Naive thymus-derived CD4-positive, alpha-beta T cell (primary cell): ENCODE measurements around the gene STK36. TPM values are rescaled to one million over a fixed set of nuclear protein-coding genes. Genes with fewer than 3 reads are reported as not detected.

Experiments
- ATAC-seq: fragments of 150-1000 bp; cut with Tn5 transposase; 2 replicates; pipeline ENCODE4 v1.10.0; 2021; ENCODE audit warnings: mild to moderate bottlenecking, moderate library complexity
- CTCF ChIA-PET: fragments of 350-600 bp; sonication (Branson Sonifier 250); formaldehyde crosslinking; loops from one replicate; lab custom pipeline; 2021; ENCODE audit warnings: antibody characterized with exemption; lab: Charles Lee
- POLR2A ChIA-PET: fragments of 350-600 bp; sonication (Branson Sonifier 250); formaldehyde crosslinking; loops from one replicate; lab custom pipeline; 2021; ENCODE audit warnings: antibody characterized with exemption, inconsistent platforms; lab: Charles Lee
- DNase-seq, 9 donors: peaks; one replicate each; pipeline versions ENCODE4 v3.0.0 to v3.0.0-alpha.2; 2020 to 2022; ENCODE audit warnings: mixed read lengths in 1 of 9
- H3K27ac ChIP-seq: one replicate; pipeline ENCODE4 v1.7.0; 2013; ENCODE audit warnings: mild to moderate bottlenecking, low read depth, low read length, moderate library complexity
- H3K27me3 ChIP-seq, 2 donors: one replicate each; pipeline ENCODE4 v1.7.0; 2013; ENCODE audit warnings: low read length in 2 of 2, mild to moderate bottlenecking in 2 of 2, moderate library complexity in 2 of 2; ENCODE audit not compliant: control insufficient read depth in 2 of 2, insufficient read depth in 2 of 2
- H3K36me3 ChIP-seq, 3 experiments: 1 replicate in 2 of 3; 2 replicates in 1 of 3; pipeline ENCODE4 v1.7.0; 2013; ENCODE audit warnings: low read length in 3 of 3, mild to moderate bottlenecking in 3 of 3, moderate library complexity in 1 of 3; ENCODE audit not compliant: insufficient read depth in 3 of 3, control insufficient read depth in 2 of 3
- H3K4me1 ChIP-seq, 2 donors: one replicate each; pipeline ENCODE4 v1.7.0; 2013; ENCODE audit warnings: low read length in 2 of 2, mild to moderate bottlenecking in 2 of 2, moderate library complexity in 1 of 2; ENCODE audit not compliant: control insufficient read depth in 2 of 2, insufficient read depth in 2 of 2
- H3K4me3 ChIP-seq: 2 replicates; pipeline ENCODE4 v1.7.0; 2013; ENCODE audit warnings: mild to moderate bottlenecking, low read length
- H3K9me3 ChIP-seq, 3 experiments: 1 replicate in 2 of 3; 2 replicates in 1 of 3; pipeline ENCODE4 v1.7.0; 2013; ENCODE audit warnings: low read length in 3 of 3; ENCODE audit not compliant: control insufficient read depth in 2 of 3
- H3K27ac Mint-ChIP-seq, 9 donors: one replicate each; pipeline ENCODE4 v1.8.0; 2020 to 2022; ENCODE audit warnings: mixed read lengths in 9 of 9, mild to moderate bottlenecking in 8 of 9, moderate library complexity in 5 of 9, inconsistent platforms in 2 of 9
- H3K27me3 Mint-ChIP-seq, 5 donors: one replicate each; pipeline ENCODE4 v1.8.0; 2021 to 2022; ENCODE audit warnings: mixed read lengths in 5 of 5, mild to moderate bottlenecking in 1 of 5
- H3K36me3 Mint-ChIP-seq, 5 donors: one replicate each; pipeline ENCODE4 v1.8.0; 2020 to 2022; ENCODE audit warnings: mixed read lengths in 5 of 5, mild to moderate bottlenecking in 3 of 5, inconsistent platforms in 1 of 5
- H3K4me1 Mint-ChIP-seq, 7 donors: one replicate each; pipeline ENCODE4 v1.8.0; 2020 to 2022; ENCODE audit warnings: mixed read lengths in 7 of 7, mild to moderate bottlenecking in 3 of 7, inconsistent platforms in 1 of 7
- H3K4me3 Mint-ChIP-seq, 10 donors: one replicate each; pipeline ENCODE4 v1.8.0; 2020 to 2022; ENCODE audit warnings: mild to moderate bottlenecking in 10 of 10, mixed read lengths in 10 of 10, moderate library complexity in 6 of 10, inconsistent platforms in 2 of 10
- H3K9me3 Mint-ChIP-seq, 11 donors: one replicate each; pipeline ENCODE4 v1.8.0; 2020 to 2022; ENCODE audit warnings: mixed read lengths in 11 of 11, mild to moderate bottlenecking in 4 of 11, inconsistent platforms in 1 of 11, moderate library complexity in 1 of 11
- intact Hi-C, 2 donors: fragments of 100-400 bp; cut with micrococcal nuclease; formaldehyde crosslinking; loops; one replicate each; pipeline ENCODE4 v1.15.1; 2023
- polyA plus RNA-seq, 2 donors: library from polyadenylated mRNA; unstranded; fragments of 300-500 nt; fragmentation: Illumina TruSeq; gene quantifications; one replicate each; pipeline ENCODE4 v1.2.3, GENCODE V29; 2021
- total RNA-seq, 6 experiments: library from RNA in 5 of 6; stranded (reverse) in 5 of 6; gene quantifications; 1 replicate in 5 of 6; 2 replicates in 1 of 6; pipeline ENCODE4 v1.2.3 and lab custom pipeline; 2021 to 2026

Gene STK36
- total and polyA plus RNA-seq, 7 experiments from 2014 or later, result 2.6 to 28.1 (median 19.0) TPM

DNA sequence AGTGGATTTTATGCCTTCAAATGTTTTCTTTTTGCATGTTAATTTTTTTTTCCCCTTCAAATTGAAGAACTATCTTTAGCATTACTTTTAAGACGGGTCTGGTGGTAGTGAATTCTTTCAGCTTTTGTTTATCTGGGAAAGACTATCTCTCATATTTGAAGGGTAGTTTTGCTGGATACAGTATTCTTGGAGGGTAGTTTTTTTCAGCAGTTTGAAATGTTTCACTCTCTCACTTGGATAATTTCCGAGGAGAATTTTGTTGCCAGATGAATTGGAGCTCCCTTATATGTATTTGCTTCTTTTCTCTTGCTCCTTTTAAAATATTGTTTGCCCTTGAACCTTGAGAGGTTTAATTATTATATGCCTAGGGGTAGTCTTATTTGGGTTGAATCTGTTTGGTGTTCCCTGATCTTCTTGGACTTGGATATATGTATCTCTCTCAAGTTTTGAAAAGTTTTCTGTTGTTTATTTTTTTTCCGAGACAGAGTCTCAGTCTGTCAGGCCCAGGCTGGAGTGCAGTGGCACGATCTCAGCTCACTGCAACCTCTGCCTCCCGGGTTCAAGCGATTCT, 54.2 kb downstream of the STK36 start:
- no peak for ATAC-seq
- H3K27me3 ChIP-seq, result no peaks in the 10 kb centered on the region
- Mint-ChIP-seq H3K36me3 (peaks cover 8 to 33% (median 26%) of the 10 kb centered on the region in 5 donors), H3K27me3 (no peaks in the 10 kb centered on the region), H3K9me3 (peaks cover 2 to 29% (median 8%) of the 10 kb centered on the region in 11 donors), H3K27ac (no peak overlapping the region), H3K4me3 (no peak overlapping the region), H3K4me1 (peaks cover 4 to 26% (median 15%) of the 10 kb centered on the region in 7 donors)
- no peak overlapping the region for H3K4me3 ChIP-seq
- no peak for DNase-seq
- intact Hi-C loops, result no loop called here
- ChIA-PET POLR2A (no interaction called here), CTCF (interaction anchor here (0.7 kb wide), 1 partner anchor 11 kb away, joined by 3 read pairs; no protein-coding TSS in a partner anchor)
- H3K4me1 ChIP-seq, result no peaks in the 10 kb centered on the region
- peaks cover 0 to 6% (median 0%) of the 10 kb centered on the region in 3 experiments for H3K9me3 ChIP-seq
- no peak overlapping the region for H3K27ac ChIP-seq
- H3K36me3 ChIP-seq, result no peaks in the 10 kb centered on the region

GRCh38 chr2:218727502-218728165, 55.7 kb downstream of the STK36 start:
- peaks cover 8 to 39% (median 26%) of the 10 kb centered on the region in 5 donors for H3K36me3 Mint-ChIP-seq
- H3K9me3 Mint-ChIP-seq, result peaks cover 2 to 29% (median 8%) of the 10 kb centered on the region in 11 donors
- peaks cover 0 to 6% (median 0%) of the 10 kb centered on the region in 3 experiments for H3K9me3 ChIP-seq
- POLR2A ChIA-PET, result interaction anchor here (0.5 kb wide), 1 partner anchor 525 kb away, joined by 3 read pairs; the partner anchor contains the start of gene TUBA4B
- H3K27ac ChIP-seq, result no peak overlapping the region
- H3K36me3 ChIP-seq, result no peaks in the 10 kb centered on the region
- H3K4me3 Mint-ChIP-seq, result no peak overlapping the region
- no peaks in the 10 kb centered on the region for H3K4me1 ChIP-seq
- peak; percentile 41 for ATAC-seq
- intact Hi-C loops, result loop anchor here in 1 of 2 donors (1.0 to 2.0 kb wide), 2 partner anchors 17 to 120 kb away; partner anchors contain the start of gene TTLL4
- H3K27me3 ChIP-seq, result no peaks in the 10 kb centered on the region
- CTCF ChIA-PET, result no interaction called here
- no peaks in the 10 kb centered on the region for H3K27me3 Mint-ChIP-seq
- peak overlapping the region in 1 of 9 donors; percentile 43 for H3K27ac Mint-ChIP-seq
- H3K4me3 ChIP-seq, result no peak overlapping the region
- peaks cover 10 to 24% (median 18%) of the 10 kb centered on the region in 7 donors for H3K4me1 Mint-ChIP-seq
- DNase-seq, result no peak

DNA sequence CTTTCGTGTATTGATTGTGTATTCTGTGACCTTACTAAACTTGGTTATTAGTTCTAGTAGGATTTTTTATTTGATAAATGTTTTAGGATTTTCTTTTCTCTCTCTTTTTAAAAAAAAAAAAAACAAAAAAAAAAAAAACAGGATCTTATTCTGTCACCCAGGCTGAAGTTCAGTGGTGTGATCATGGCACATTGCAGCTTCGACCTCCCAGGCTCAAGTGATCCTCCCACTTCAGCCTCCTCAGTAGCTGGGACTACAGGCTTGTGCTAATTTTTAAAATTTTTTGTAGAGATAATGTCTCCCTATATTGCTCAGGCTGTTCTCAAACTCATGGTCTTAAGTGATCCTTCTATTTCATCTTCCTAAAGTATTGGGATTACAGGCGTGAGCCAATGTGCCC, 57.8 kb downstream of the STK36 start:
- CTCF ChIA-PET, result no interaction called here
- H3K4me1 Mint-ChIP-seq, result peaks cover 10 to 32% (median 19%) of the 10 kb centered on the region in 7 donors
- H3K36me3 Mint-ChIP-seq, result peaks cover 12 to 47% (median 38%) of the 10 kb centered on the region in 5 donors

DNA sequence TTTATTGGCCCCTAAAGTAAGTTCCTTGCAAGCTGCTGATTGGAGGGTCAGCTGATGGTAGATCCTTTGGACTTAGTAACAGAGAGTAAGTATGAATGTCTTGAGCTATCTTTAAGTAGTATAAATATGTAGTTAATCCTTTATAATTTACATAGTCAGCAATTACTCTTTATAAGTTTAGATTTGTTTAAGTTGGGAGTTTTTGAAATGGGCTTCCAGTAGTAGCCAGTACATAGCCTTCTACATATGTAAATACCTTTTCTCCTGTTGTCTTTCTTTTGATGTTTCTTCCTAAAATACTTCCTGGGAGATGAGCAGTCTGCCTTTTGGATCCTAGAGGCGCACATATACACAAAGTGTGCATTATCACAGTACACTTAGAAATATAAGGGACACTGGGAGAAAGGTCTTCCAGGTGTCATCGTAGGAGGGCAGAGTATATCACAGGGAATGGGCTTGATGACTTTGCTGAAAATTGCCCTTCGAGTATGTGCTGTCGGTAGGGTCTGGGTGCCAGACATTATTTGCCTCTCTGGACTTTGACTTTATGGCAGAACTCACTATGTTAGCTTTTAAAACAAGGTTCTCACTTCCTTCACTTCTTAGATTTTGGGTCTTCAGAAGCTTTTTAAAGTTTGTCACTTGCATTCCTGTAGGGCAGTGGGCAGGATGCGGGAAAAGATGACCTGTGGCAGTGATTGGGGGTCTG, 60.3 kb downstream of the STK36 start:
- Histone ChIP-seq H3K4me1 (no peaks in the 10 kb centered on the region), H3K9me3 (no peaks in the 10 kb centered on the region), H3K27ac (no peak overlapping the region), H3K4me3 (no peak overlapping the region), H3K27me3 (no peaks in the 10 kb centered on the region), H3K36me3 (peaks cover 0 to under 1% (median 0%) of the 10 kb centered on the region in 3 experiments)
- ChIA-PET POLR2A (no interaction called here), CTCF (no interaction called here)
- H3K4me1 Mint-ChIP-seq, result peaks cover 10 to 32% (median 19%) of the 10 kb centered on the region in 7 donors
- no peaks in the 10 kb centered on the region for H3K27me3 Mint-ChIP-seq
- DNase-seq (no peak), ATAC-seq (no peak)
- peaks cover 3 to 39% (median 27%) of the 10 kb centered on the region in 5 donors for H3K36me3 Mint-ChIP-seq
- no peak overlapping the region for H3K4me3 Mint-ChIP-seq
- intact Hi-C loops, result no loop called here
- peaks cover 0 to 7% (median 3%) of the 10 kb centered on the region in 11 donors for H3K9me3 Mint-ChIP-seq
- H3K27ac Mint-ChIP-seq, result no peak overlapping the region

More for the DNA sequence above, 57.8 kb downstream of the STK36 start:
- Mint-ChIP-seq H3K9me3 (peaks cover 2 to 29% (median 11%) of the 10 kb centered on the region in 11 donors), H3K4me3 (no peak overlapping the region), H3K27me3 (no peaks in the 10 kb centered on the region), H3K27ac (no peak overlapping the region)
- no peak overlapping the region for H3K4me3 ChIP-seq
- DNase-seq, result no peak
- intact Hi-C loops, result loop anchor here in 1 of 2 donors (2.0 kb wide), 1 partner anchor 19 kb away; the partner anchor contains the start of gene TTLL4
- H3K4me1 ChIP-seq, result no peaks in the 10 kb centered on the region
- peaks cover 0 to 6% (median 0%) of the 10 kb centered on the region in 3 experiments for H3K9me3 ChIP-seq
- H3K36me3 ChIP-seq, result no peaks in the 10 kb centered on the region
- POLR2A ChIA-PET, result no interaction called here
- no peak for ATAC-seq
- no peaks in the 10 kb centered on the region for H3K27me3 ChIP-seq
- no peak overlapping the region for H3K27ac ChIP-seq

- peaks cover 0 to 4% (median 1%) of the 10 kb centered on the region in 11 donors for H3K9me3 Mint-ChIP-seq
- Histone ChIP-seq H3K9me3 (no peaks in the 10 kb centered on the region), H3K36me3 (peaks cover 1 to 6% (median 5%) of the 10 kb centered on the region in 3 experiments), H3K27me3 (no peaks in the 10 kb centered on the region), H3K4me1 (no peaks in the 10 kb centered on the region), H3K27ac (no peak overlapping the region), H3K4me3 (no peak overlapping the region)
- ATAC-seq (no peak), DNase-seq (no peak)
- POLR2A ChIA-PET, result no interaction called here
- H3K4me3 Mint-ChIP-seq, result no peak overlapping the region
- H3K4me1 Mint-ChIP-seq, result peaks cover 10 to 32% (median 19%) of the 10 kb centered on the region in 7 donors
- H3K27ac Mint-ChIP-seq, result peak overlapping the region in 2 of 9 donors; percentile 46 to 84
- intact Hi-C loops, result no loop called here
- CTCF ChIA-PET, result no interaction called here
- H3K27me3 Mint-ChIP-seq, result no peaks in the 10 kb centered on the region
- H3K36me3 Mint-ChIP-seq, result peaks cover 3 to 42% (median 26%) of the 10 kb centered on the region in 5 donors
These were observed 60.9 kb downstream of the STK36 start for GRCh38 chr2:218732761-218733158.
